Endothelial cell of umbilical vein (primary cell): Measurements from ENCODE around the gene PHEX. TPM values are rescaled to one million over a fixed set of nuclear protein-coding genes. Genes with fewer than 3 reads are reported as not detected.

Experiments used
- BruUV-seq: library from RNA; stranded (reverse); fragments of 400-500 nt; replicated peaks from 2 replicates; lab custom pipeline; 2021; lab: Mats Ljungman, UMichigan
- CTCF ChIA-PET: fragments of 300-600, 350-600 bp; sonication (Branson Sonifier 250); formaldehyde crosslinking; loops from one replicate; lab custom pipeline; 2021; ENCODE audit warnings: antibody characterized with exemption, inconsistent platforms; lab: Charles Lee
- POLR2A ChIA-PET: fragments of 300-600, 350-600 bp; sonication (Branson Sonifier 250); formaldehyde crosslinking; loops from one replicate; lab custom pipeline; 2021; ENCODE audit warnings: antibody characterized with exemption, inconsistent platforms; lab: Charles Lee
- DNase-seq: peaks from one replicate; pipeline ENCODE4 v3.0.0-alpha.2; 2011; ENCODE audit warnings: low read depth, low spot score
- FAIRE-seq: peaks from 2 replicates; lab custom pipeline; 2011; peaks lifted over from hg19 to GRCh38; lab: Jason Lieb, UNC
- H2AFZ ChIP-seq: 2 replicates; pipeline ENCODE4 v1.6.0; 2012; ENCODE audit warnings: low read depth, low read length, control low read depth, inconsistent platforms
- H3K27ac ChIP-seq: 2 replicates; pipeline ENCODE4 v1.5.1; 2011; ENCODE audit warnings: low read depth, mild to moderate bottlenecking, control low read depth, low read length, moderate library complexity; ENCODE audit not compliant: insufficient read depth
- H3K27me3 ChIP-seq, 2 experiments: 2 replicates each; pipeline versions ENCODE4 v1.6.0 to v1.6.1; 2011; ENCODE audit warnings: low read length in 2 of 2, mixed read lengths in 1 of 2; ENCODE audit not compliant: control insufficient read depth in 2 of 2, insufficient read depth in 2 of 2
- H3K36me3 ChIP-seq, 2 experiments: 2 replicates in 1 of 2; 3 replicates in 1 of 2; pipeline ENCODE4 v1.5.1; 2011; ENCODE audit warnings: low read length in 2 of 2, mild to moderate bottlenecking in 1 of 2, moderate library complexity in 1 of 2; ENCODE audit not compliant: control insufficient read depth in 2 of 2, insufficient read depth in 2 of 2; ENCODE audit errors: extremely low read depth in 1 of 2
- H3K4me1 ChIP-seq: 3 replicates; pipeline ENCODE4 v1.5.1; 2011; ENCODE audit warnings: mild to moderate bottlenecking, low read length; ENCODE audit not compliant: control insufficient read depth, insufficient read depth; ENCODE audit errors: extremely low read depth
- H3K4me2 ChIP-seq: 2 replicates; pipeline ENCODE4 v1.6.1; 2011; ENCODE audit warnings: low read length, control low read depth, mixed read lengths; ENCODE audit not compliant: insufficient read depth
- H3K4me3 ChIP-seq, 3 experiments: fragments of 200-600 bp in 1 of 3; sonication (generic), shearing (Covaris generic) in 1 of 3; replicated peaks in 1 of 3; 2 replicates each; pipeline ENCODE4 v1.5.1; 2011 to 2016; ENCODE audit warnings: control low read depth in 3 of 3, low read length in 3 of 3, mild to moderate bottlenecking in 2 of 3, inconsistent platforms in 1 of 3, low read depth in 1 of 3, moderate library complexity in 1 of 3; ENCODE audit not compliant: insufficient read depth in 1 of 3
- H3K79me2 ChIP-seq: 2 replicates; pipeline ENCODE4 v1.6.0; 2012; ENCODE audit warnings: low read length, inconsistent platforms; ENCODE audit not compliant: control insufficient read depth, insufficient read depth
- H3K9ac ChIP-seq: replicated peaks from 2 replicates; pipeline ENCODE3; 2011; ENCODE audit warnings: low read length, control low read depth; ENCODE audit not compliant: insufficient read depth; ENCODE audit errors: extremely low read depth
- H3K9me1 ChIP-seq: replicated peaks from 3 replicates; pipeline ENCODE4 v1.6.0; 2011; ENCODE audit warnings: mild to moderate bottlenecking, low read length; ENCODE audit not compliant: control insufficient read depth, insufficient read depth; ENCODE audit errors: extremely low read depth
- H3K9me3 ChIP-seq: replicated peaks from 2 replicates; pipeline ENCODE4 v1.5.1; 2012; ENCODE audit warnings: low read length, inconsistent platforms; ENCODE audit not compliant: control insufficient read depth, insufficient read depth
- H4K20me1 ChIP-seq: replicated peaks from 2 replicates; pipeline ENCODE3; 2011; ENCODE audit warnings: mild to moderate bottlenecking, low read length; ENCODE audit not compliant: control insufficient read depth, insufficient read depth; ENCODE audit errors: extremely low read depth
- EZH2 ChIP-seq: IDR thresholded peaks from 2 replicates; pipeline ENCODE4 v1.6.1; 2012; ENCODE audit warnings: borderline replicate concordance, low read depth, mild to moderate bottlenecking, moderate library complexity, low read length, inconsistent platforms; ENCODE audit not compliant: severe bottlenecking
- FOS ChIP-seq: IDR thresholded peaks from 2 replicates; pipeline ENCODE4 v1.6.1; 2011; ENCODE audit warnings: mild to moderate bottlenecking, low read length, moderate library complexity, borderline replicate concordance; ENCODE audit not compliant: insufficient read depth
- JUN ChIP-seq: IDR thresholded peaks from 2 replicates; pipeline ENCODE4 v1.6.1; 2011; ENCODE audit warnings: borderline replicate concordance, low read depth; ENCODE audit not compliant: insufficient read length, insufficient read depth
- POLR2A ChIP-seq: IDR thresholded peaks from 2 replicates; pipeline ENCODE4 v1.6.1; 2012; ENCODE audit warnings: low read depth, mild to moderate bottlenecking, control low read depth, low read length
- POLR2AphosphoS5 ChIP-seq: IDR thresholded peaks from 2 replicates; pipeline ENCODE4 v1.6.1; 2012; ENCODE audit warnings: low read depth, mild to moderate bottlenecking, control low read depth, low read length, moderate library complexity; ENCODE audit not compliant: insufficient read depth
- dilution Hi-C: fragments of 300-500 bp; cut with MboI; formaldehyde crosslinking; loops from one replicate; pipeline ENCODE4 v1.15.0; 2019; ENCODE audit warnings: low sequenced_read_pairs; ENCODE audit not compliant: extremely low pct_ligation_motif_present
- intact Hi-C: fragments of 100-400 bp; cut with micrococcal nuclease; formaldehyde crosslinking; loops from one replicate; pipeline ENCODE4 v1.10.0; 2022
- polyA plus RNA-seq, 4 experiments: library from polyadenylated mRNA; depleted of rRNA in 3 of 4; stranded (reverse) in 3 of 4; unstranded in 1 of 4; fragments of >200 nt; gene quantifications; 2 replicates each; pipeline versions ENCODE4 v1.2.1 to v1.2.3, GENCODE V29; 2011 to 2012; ENCODE audit warnings: missing spikeins in 1 of 4
- total RNA-seq: library from RNA; stranded (reverse); gene quantifications from 2 replicates; pipeline ENCODE4 v1.2.3, GENCODE V29; 2021
- TF ChIP-seq, protein P1 (sequence below): IDR thresholded peaks from 2 replicates; pipeline ENCODE4 v1.6.1; 2011; ENCODE audit not compliant: insufficient read depth, insufficient read length
- TF ChIP-seq, protein P2 (sequence below), 2 donors: IDR thresholded peaks; 1 replicate in 1 of 2; 2 replicates in 1 of 2; pipeline ENCODE4 v1.5.1; 2011; ENCODE audit warnings: low read length in 2 of 2, mild to moderate bottlenecking in 2 of 2, moderate library complexity in 2 of 2, control low read depth in 1 of 2, inconsistent platforms in 1 of 2, low read depth in 1 of 2; ENCODE audit not compliant: insufficient read depth in 1 of 2; ENCODE audit errors: extremely low read depth in 1 of 2

The PHEX gene
- total and polyA plus RNA-seq, 2 donors (not counting 3 experiments of a cell fraction or from before 2014, with no cell fraction given) = 0.07 to 0.44 TPM

GRCh38 chrX:22078117-22078516 lies 46.0 kb downstream of the PHEX start:
- Histone ChIP-seq H3K27ac (no peak overlapping the region), H3K9me1 (no peaks in the 10 kb centered on the region), H2AFZ (no peak overlapping the region), H3K4me2 (no peak overlapping the region), H3K9me3 (no peaks in the 10 kb centered on the region), H3K79me2 (no peaks in the 10 kb centered on the region), H3K36me3 (no peaks in the 10 kb centered on the region), H3K4me3 (no peak overlapping the region), H4K20me1 (no peaks in the 10 kb centered on the region), H3K4me1 (no peaks in the 10 kb centered on the region), H3K27me3 (no peaks in the 10 kb centered on the region), H3K9ac (no peak overlapping the region)
- dilution Hi-C loops (no loop called here), intact Hi-C loops (no loop called here)
- ChIA-PET CTCF (no interaction called here), POLR2A (no interaction called here)
- BruUV-seq = no TSS peak
- no peak for DNase-seq
- no peak for FAIRE-seq
- TF ChIP-seq EZH2 (no peak), POLR2A (no peak), JUN (no peak), POLR2AphosphoS5 (no peak), FOS (no peak)
- TF ChIP-seq, protein P1, sequence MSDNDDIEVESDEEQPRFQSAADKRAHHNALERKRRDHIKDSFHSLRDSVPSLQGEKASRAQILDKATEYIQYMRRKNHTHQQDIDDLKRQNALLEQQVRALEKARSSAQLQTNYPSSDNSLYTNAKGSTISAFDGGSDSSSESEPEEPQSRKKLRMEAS = no peak

GRCh38 chrX:22081475-22082092 lies 49.5 kb downstream of the PHEX start:
- peaks cover 2% of the 10 kb centered on the region for H3K4me1 ChIP-seq
- H4K20me1 ChIP-seq = no peaks in the 10 kb centered on the region
- ChIA-PET CTCF (interaction anchor here (0.7 to 4.2 kb wide), 15 partner anchors 9 to 1821 kb away, joined by 3 to 36 read pairs (median 6); no protein-coding TSS in a partner anchor), POLR2A (no interaction called here)
- TF ChIP-seq, protein P2, sequence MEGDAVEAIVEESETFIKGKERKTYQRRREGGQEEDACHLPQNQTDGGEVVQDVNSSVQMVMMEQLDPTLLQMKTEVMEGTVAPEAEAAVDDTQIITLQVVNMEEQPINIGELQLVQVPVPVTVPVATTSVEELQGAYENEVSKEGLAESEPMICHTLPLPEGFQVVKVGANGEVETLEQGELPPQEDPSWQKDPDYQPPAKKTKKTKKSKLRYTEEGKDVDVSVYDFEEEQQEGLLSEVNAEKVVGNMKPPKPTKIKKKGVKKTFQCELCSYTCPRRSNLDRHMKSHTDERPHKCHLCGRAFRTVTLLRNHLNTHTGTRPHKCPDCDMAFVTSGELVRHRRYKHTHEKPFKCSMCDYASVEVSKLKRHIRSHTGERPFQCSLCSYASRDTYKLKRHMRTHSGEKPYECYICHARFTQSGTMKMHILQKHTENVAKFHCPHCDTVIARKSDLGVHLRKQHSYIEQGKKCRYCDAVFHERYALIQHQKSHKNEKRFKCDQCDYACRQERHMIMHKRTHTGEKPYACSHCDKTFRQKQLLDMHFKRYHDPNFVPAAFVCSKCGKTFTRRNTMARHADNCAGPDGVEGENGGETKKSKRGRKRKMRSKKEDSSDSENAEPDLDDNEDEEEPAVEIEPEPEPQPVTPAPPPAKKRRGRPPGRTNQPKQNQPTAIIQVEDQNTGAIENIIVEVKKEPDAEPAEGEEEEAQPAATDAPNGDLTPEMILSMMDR (IDR thresholded peaks at IDR 0.05; ENCODE audit: extremely low read depth in 1 of 2, insufficient read depth in 1 of 2, low read depth in 1 of 2, low read length in 2 of 2) = peak; percentile 56 to 67
- no peak for TF ChIP-seq EZH2
- no peak for TF ChIP-seq POLR2AphosphoS5
- intact Hi-C loops = loop anchor here (1.0 to 5.0 kb wide), 4 partner anchors 55 to 1236 kb away; no protein-coding TSS in a partner anchor
- H3K79me2 ChIP-seq = no peaks in the 10 kb centered on the region
- no peaks in the 10 kb centered on the region for H3K9me3 ChIP-seq
- no peaks in the 10 kb centered on the region for H3K9me1 ChIP-seq
- dilution Hi-C loops = no loop called here
- no peak overlapping the region for H2AFZ ChIP-seq
- H3K9ac ChIP-seq = no peak overlapping the region
- H3K36me3 ChIP-seq = no peaks in the 10 kb centered on the region
- peak; percentile 46 for DNase-seq
- no peak overlapping the region for H3K4me2 ChIP-seq
- no TSS peak for BruUV-seq
- no peaks in the 10 kb centered on the region for H3K27me3 ChIP-seq
- H3K4me3 ChIP-seq = no peak overlapping the region
- H3K27ac ChIP-seq = no peak overlapping the region
- peak; percentile 74 for FAIRE-seq
